Heart right ventricle (tissue), 16 donors: ENCODE data around the gene PPIA. TPM values are rescaled to one million over a fixed set of nuclear protein-coding genes. Genes with fewer than 3 reads are reported as not detected.

Experiments
- ATAC-seq, 8 donors: fragments of 200-7000 bp; cut with Tn5 transposase; one replicate each; pipeline ENCODE4 v1.9.1; 2020; ENCODE audit warnings: mild to moderate bottlenecking in 8 of 8, moderate library complexity in 8 of 8, moderate number of reproducible peaks in 1 of 8
- DNase-seq, 2 donors: peaks; one replicate each; pipeline ENCODE4 v3.0.0-alpha.2; 2020
- H3K27ac ChIP-seq, 10 donors: fragments of 200-600 bp; sonication (generic) in 2 of 10; one replicate each; pipeline versions ENCODE4 v1.5.0 to v1.8.0; 2020 to 2022; ENCODE audit warnings: mild to moderate bottlenecking in 3 of 10
- H3K27me3 ChIP-seq, 7 donors: fragments of 200-600 bp; one replicate each; pipeline ENCODE4 v1.8.0; 2021 to 2022; ENCODE audit warnings: mild to moderate bottlenecking in 2 of 7
- H3K36me3 ChIP-seq, 9 donors: fragments of 200-600 bp; sonication (generic) in 1 of 9; one replicate each; pipeline versions ENCODE4 v1.5.0 to v1.8.0; 2020 to 2022; ENCODE audit warnings: mild to moderate bottlenecking in 2 of 9
- H3K4me1 ChIP-seq, 9 donors: fragments of 200-600 bp; sonication (generic) in 1 of 9; one replicate each; pipeline versions ENCODE4 v1.5.0 to v1.8.0; 2020 to 2022; ENCODE audit warnings: mild to moderate bottlenecking in 4 of 9
- H3K4me3 ChIP-seq, 10 donors: fragments of 200-600 bp; sonication (generic) in 2 of 10; one replicate each; pipeline versions ENCODE4 v1.5.0 to v1.8.0; 2020 to 2022; ENCODE audit warnings: mild to moderate bottlenecking in 7 of 10, moderate library complexity in 2 of 10
- H3K9me3 ChIP-seq, 11 donors: fragments of 200-600 bp in 10 of 11; sonication (generic) in 2 of 11; one replicate each; pipeline versions ENCODE4 v1.5.0 to v1.8.0; 2013 to 2022; ENCODE audit warnings: mild to moderate bottlenecking in 2 of 11, control low read depth in 1 of 11, moderate library complexity in 1 of 11
- WGBS, 2 donors: extraction: QIAGEN DNeasy Blood & Tissue Kit; methylation state at CpG; one replicate each; pipeline ENCODE4 v1.1.7; 2013; ENCODE audit warnings: inconsistent platforms in 1 of 2; 5-methylcytosine and 5-hydroxymethylcytosine counted together
- intact Hi-C, 10 donors: fragments of 100-400 bp; cut with DNase I; formaldehyde crosslinking; loops; one replicate each; pipeline versions ENCODE4 v1.11.1 to v1.14.2; 2022
- polyA plus RNA-seq, 2 donors: library from polyadenylated mRNA; stranded (reverse); fragments of 200-250 nt; gene quantifications; one replicate each; pipeline ENCODE4 v1.2.3, GENCODE V29; 2013
- total RNA-seq, 10 donors: library from RNA; stranded (reverse); fragmentation: NEBNext Ultra II Directional in 3 of 10; extraction: Animal tissue kit (Norgen Biotek cat#: 25700) in 3 of 10; gene quantifications; one replicate each; pipeline versions ENCODE4 v1.2.1 to v1.2.4, GENCODE V29; 2021 to 2023
- TF ChIP-seq, protein P1 (sequence below), 9 donors: fragments of 200-600 bp; sonication (generic) in 2 of 9; IDR thresholded peaks; one replicate each; pipeline versions ENCODE4 v1.5.0 to v1.8.0; 2021 to 2022; ENCODE audit warnings: antibody characterized with exemption in 9 of 9, mild to moderate bottlenecking in 5 of 9, moderate library complexity in 1 of 9
- donor health status: Arrhythmogenic right ventricular cardiomyopathy.
- donor health status: ischemic (EF 13 %, LVEDD 7.1; RV severe dilation, severe dysfunction).
- donor health status: healthy with polysubstance abuse.
- donor health status: DM: no; HTN: yes; CAD: no.
- donor health status: DM: no; HTN: no; CAD: no.
- donor health status: ischemic (EF 25% LVEDD 6.9; RV normal size, moderate dysfunction).
- donor health status: ischemic (EF 25% LVEDD 5.7; RV mildly dilated, moderate dysfunction).
- donor health status: healthy.
- donor health status: DM: yes; HTN: yes; CAD: no.
- donor health status: Ischemic cardiomyopathy.
- donor health status: ischemic (EF 35%, LVEDD 5.7; RV mildly dilated, moderate dysfunction).
- donor health status: nonischemic (EF 11% LVEDD 7.7; RV severe dilation, severe dysfunction).
- donor health status: DM: yes; HTN: yes; CAD: no.
- donor health status: PGD.
- donor health status: ischemic (EF 29% LVEDD 5.4; RV normal size, mild dysfunction).
- donor health status: nonischemic (EF 23%, LVEDD 6.1; RV moderate dilation, normal function).

The PPIA gene
- total and polyA plus RNA-seq, 12 donors, result 355 to 3,654 (median 438) TPM

DNA sequence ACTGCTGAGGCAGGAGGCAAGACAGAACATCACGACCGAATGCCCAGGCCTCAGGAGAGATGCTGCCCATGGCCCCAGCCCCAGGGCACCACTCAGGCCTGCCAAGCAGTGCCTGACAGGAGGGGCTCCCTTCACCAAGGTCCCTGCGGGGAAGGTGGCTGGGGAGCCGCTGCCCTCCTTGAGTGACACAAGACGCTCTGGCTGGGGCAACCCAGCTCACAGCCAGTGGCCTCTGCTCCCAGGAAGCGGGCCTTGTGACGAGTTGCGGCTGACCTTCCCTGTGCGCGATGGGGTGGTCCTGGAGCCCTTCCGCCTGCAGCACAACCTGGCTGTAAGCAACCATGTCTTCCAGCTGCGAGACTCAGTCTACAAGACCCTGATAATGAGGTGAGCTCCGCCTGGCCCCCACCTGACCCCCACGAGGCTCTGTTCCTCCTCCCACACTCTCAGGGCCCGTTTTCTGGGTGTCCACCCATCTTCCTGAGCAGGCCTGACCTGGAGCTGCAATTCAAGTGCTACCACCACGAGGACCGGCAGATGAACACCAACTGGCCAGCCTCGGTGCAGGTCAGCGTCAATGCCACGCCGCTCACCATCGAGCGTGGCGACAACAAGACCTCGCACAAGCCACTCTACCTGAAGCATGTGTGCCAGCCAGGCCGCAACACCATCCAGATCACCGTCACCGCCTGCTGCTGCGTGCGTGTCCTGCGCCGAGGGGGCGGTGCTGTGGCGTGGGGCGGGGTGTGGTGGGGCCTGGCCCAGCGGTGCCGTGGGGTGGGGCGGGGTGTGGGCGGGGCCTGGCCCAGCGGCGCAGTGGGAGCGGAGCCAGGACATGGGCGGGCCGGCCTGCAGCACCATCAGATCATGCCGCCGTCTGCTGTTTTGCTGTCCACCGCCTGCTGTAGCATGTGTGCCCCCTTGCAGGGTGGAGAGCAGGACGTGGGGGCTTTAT lies 35.0 kb upstream of the PPIA start:
- Histone ChIP-seq H3K27me3 (no peaks in the 10 kb centered on the region), H3K4me3 (no peak overlapping the region), H3K4me1 (peaks cover 8 to 26% (median 16%) of the 10 kb centered on the region in 9 donors), H3K27ac (no peak overlapping the region), H3K9me3 (no peaks in the 10 kb centered on the region), H3K36me3 (peaks cover 5 to 100% (median 58%) of the 10 kb centered on the region in 9 donors)
- peak; percentile 59 to 73 for DNase-seq
- WGBS, 2 donors, result 77 to 79% methylated on average over 48 of the region's 48 CpGs
- intact Hi-C loops, result loop anchor here in 2 of 10 donors (5.0 to 10.0 kb wide), 2 partner anchors 36 to 177 kb away; partner anchors contain the start of genes PPIA (in 1 of the 2) and TMED4 (in 1 of the 2)
- peak; percentile 52 to 72 (median 62) for ATAC-seq
- TF ChIP-seq, protein P1, sequence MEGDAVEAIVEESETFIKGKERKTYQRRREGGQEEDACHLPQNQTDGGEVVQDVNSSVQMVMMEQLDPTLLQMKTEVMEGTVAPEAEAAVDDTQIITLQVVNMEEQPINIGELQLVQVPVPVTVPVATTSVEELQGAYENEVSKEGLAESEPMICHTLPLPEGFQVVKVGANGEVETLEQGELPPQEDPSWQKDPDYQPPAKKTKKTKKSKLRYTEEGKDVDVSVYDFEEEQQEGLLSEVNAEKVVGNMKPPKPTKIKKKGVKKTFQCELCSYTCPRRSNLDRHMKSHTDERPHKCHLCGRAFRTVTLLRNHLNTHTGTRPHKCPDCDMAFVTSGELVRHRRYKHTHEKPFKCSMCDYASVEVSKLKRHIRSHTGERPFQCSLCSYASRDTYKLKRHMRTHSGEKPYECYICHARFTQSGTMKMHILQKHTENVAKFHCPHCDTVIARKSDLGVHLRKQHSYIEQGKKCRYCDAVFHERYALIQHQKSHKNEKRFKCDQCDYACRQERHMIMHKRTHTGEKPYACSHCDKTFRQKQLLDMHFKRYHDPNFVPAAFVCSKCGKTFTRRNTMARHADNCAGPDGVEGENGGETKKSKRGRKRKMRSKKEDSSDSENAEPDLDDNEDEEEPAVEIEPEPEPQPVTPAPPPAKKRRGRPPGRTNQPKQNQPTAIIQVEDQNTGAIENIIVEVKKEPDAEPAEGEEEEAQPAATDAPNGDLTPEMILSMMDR (IDR thresholded peaks at IDR 0.05), result no peak

DNA sequence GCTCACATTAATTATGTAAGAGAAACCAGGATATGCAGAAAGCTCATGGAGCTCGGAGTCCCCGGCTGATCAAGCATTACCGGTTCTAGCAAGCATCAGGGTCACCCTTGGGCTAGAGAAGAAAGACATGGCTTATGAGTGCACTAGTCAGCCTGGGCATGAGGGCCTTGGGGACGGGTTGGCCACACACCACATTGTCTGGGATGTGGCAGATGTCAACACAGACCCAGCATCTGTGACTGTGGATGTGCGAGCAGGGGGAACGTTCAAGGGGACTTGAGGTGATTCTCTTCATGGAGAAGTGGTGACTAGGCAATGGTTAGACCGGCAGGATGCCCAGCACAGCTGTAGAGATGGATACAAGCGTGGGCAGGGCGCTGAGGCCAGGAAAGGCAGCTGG lies 34.2 kb upstream of the PPIA start:
- Histone ChIP-seq H3K4me1 (peaks cover under 1 to 19% (median 11%) of the 10 kb centered on the region in 9 donors), H3K36me3 (peaks cover 5 to 100% (median 66%) of the 10 kb centered on the region in 9 donors), H3K9me3 (no peaks in the 10 kb centered on the region), H3K27me3 (no peaks in the 10 kb centered on the region), H3K27ac (no peak overlapping the region), H3K4me3 (no peak overlapping the region)
- ATAC-seq (no peak), DNase-seq (no peak)
- WGBS, 2 donors, result 88 to 89% methylated on average over 9 of the region's 9 CpGs
- intact Hi-C loops, result loop anchor here in 2 of 10 donors (5.0 to 10.0 kb wide), 2 partner anchors 35 to 177 kb away; partner anchors contain the start of genes PPIA (in 1 of the 2) and TMED4 (in 1 of the 2)
- TF ChIP-seq, protein P1 (IDR thresholded peaks at IDR 0.05), result no peak

DNA sequence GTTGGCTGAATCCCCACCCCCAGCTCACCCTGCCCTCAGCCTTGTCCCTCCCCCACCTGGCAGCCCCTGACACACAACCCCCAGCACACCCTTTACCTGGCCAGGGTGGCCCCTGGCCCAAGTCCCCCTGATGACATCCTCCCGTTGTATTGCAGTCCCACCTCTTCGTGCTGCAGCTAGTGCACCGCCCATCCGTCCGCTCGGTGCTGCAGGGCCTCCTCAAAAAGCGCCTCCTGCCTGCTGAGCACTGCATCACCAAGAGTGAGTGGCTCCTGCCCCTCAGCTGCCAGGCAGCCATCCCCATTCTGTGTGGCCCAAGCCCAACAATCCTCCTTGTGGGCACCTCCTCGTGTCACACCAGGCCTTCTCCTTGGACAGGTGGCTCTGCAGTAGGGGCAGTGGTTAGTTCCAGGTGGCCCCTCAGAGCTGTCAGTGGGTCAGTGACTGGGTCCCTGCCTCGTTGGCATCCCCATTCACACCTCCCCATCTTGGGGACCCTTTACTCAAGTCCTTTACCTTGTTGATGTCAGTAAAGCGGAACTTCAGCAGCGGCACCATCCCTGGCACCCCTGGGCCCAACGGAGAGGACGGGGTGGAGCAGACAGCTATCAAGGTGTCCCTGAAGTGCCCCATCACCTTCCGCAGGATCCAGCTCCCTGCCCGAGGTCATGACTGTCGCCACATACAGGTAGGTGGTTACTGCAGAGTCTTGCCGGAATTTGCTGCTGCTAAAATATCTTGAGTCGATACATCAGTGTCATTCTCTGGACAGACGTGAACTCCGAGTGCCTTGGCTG lies 33.6 kb upstream of the PPIA start:
- H3K4me1 ChIP-seq, result peaks cover 5 to 19% (median 11%) of the 10 kb centered on the region in 9 donors
- WGBS, 2 donors, result 93 to 95% methylated on average over 20 of the region's 20 CpGs
- intact Hi-C loops, result loop anchor here in 2 of 10 donors (5.0 to 10.0 kb wide), 2 partner anchors 34 to 178 kb away; partner anchors contain the start of genes PPIA (in 1 of the 2) and TMED4 (in 1 of the 2)
- H3K4me3 ChIP-seq, result no peak overlapping the region
- ATAC-seq (no peak), DNase-seq (no peak)
- TF ChIP-seq, protein P1 (IDR thresholded peaks at IDR 0.05), result no peak
- no peak overlapping the region for H3K27ac ChIP-seq
- H3K9me3 ChIP-seq, result no peaks in the 10 kb centered on the region
- H3K27me3 ChIP-seq, result no peaks in the 10 kb centered on the region
- H3K36me3 ChIP-seq, result peaks cover 5 to 100% (median 66%) of the 10 kb centered on the region in 9 donors

DNA sequence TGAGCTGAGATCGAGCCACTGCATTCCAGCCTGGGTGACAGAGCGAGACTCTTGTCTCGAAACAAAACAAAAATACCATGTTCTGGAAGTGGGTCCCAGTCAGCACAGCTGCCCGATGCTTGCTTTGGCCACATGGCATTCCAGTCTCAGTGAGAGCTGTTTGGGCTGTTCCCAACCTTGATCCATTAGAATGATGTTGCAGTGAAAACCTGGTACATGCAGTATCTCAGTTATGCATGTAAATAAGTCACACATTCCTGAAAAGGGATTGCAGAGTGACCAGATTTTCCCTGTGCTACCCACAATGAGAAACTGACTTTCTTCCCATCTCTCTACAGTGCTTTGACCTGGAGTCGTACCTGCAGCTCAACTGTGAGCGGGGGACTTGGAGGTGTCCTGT lies 32.4 kb upstream of the PPIA start:
- no peak overlapping the region for H3K27ac ChIP-seq
- DNase-seq (no peak), ATAC-seq (no peak)
- no peaks in the 10 kb centered on the region for H3K27me3 ChIP-seq
- intact Hi-C loops, result loop anchor here in 2 of 10 donors (5.0 to 10.0 kb wide), 2 partner anchors 33 to 179 kb away; partner anchors contain the start of genes PPIA (in 1 of the 2) and TMED4 (in 1 of the 2)
- H3K36me3 ChIP-seq, result peaks cover 5 to 94% (median 59%) of the 10 kb centered on the region in 9 donors
- H3K9me3 ChIP-seq, result no peaks in the 10 kb centered on the region
- no peak overlapping the region for H3K4me3 ChIP-seq
- peaks cover 17 to 30% (median 21%) of the 10 kb centered on the region in 9 donors for H3K4me1 ChIP-seq
- TF ChIP-seq, protein P1 (IDR thresholded peaks at IDR 0.05), result no peak
- WGBS, 2 donors, result 97 to 99% methylated on average over 6 of the region's 6 CpGs
